GM18951 (cell line): ENCODE measurements around the gene SIRT2.

Experiments
- POLR2A ChIP-seq: IDR thresholded peaks from 4 replicates; pipeline ENCODE4 v1.6.1; 2011; ENCODE audit warnings: mild to moderate bottlenecking; ENCODE audit not compliant: insufficient read length, insufficient read depth; ENCODE audit errors: extremely low read depth
- in situ Hi-C: fragments of 300-500 bp; cut with MboI; formaldehyde crosslinking; loops from one replicate; pipeline ENCODE4 v1.12.0; 2022; ENCODE audit warnings: low sequenced_read_pairs, mixed read lengths, inconsistent platforms; ENCODE audit not compliant: unreplicated experiment

Gene SIRT2

DNA sequence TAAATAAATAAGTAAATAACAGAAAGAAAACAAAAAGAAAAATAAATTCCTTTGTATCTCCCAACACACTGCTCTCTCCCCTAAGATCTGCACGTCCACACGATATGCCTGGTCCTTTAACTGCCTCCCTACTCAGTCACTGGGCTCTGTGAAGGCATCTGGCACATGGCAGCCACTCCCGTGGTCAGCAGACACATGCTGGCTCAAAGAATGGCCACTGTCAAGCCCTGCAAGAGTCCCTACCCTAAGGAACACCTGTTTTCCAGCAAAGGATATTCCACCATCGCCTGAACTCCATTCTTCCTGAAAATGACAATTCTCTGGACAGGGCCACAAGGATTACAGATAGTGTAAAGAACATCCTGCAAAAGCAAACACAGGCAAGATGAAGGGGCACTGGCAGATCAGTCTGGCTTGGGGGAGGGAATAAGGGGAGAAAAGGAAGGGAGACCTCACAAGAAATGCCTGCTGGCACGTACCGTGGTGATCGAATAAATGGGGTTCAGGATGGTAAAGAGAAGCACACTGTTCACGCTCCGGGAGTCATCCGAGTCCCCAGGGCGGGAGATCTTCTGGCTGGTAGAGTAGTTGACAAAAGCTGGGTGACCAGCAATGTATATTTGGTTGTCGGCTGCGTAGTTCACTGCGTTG, 53.9 kb downstream of the SIRT2 start:
- no peak for TF ChIP-seq POLR2A
- in situ Hi-C loops: no loop called here

GRCh38 chr19:38844093-38844686, 55.2 kb downstream of the SIRT2 start:
- in situ Hi-C loops: no loop called here
- no peak for TF ChIP-seq POLR2A

GRCh38 chr19:38843175-38843758, 56.2 kb downstream of the SIRT2 start:
- in situ Hi-C loops: no loop called here
- TF ChIP-seq POLR2A: peak; percentile 17

DNA sequence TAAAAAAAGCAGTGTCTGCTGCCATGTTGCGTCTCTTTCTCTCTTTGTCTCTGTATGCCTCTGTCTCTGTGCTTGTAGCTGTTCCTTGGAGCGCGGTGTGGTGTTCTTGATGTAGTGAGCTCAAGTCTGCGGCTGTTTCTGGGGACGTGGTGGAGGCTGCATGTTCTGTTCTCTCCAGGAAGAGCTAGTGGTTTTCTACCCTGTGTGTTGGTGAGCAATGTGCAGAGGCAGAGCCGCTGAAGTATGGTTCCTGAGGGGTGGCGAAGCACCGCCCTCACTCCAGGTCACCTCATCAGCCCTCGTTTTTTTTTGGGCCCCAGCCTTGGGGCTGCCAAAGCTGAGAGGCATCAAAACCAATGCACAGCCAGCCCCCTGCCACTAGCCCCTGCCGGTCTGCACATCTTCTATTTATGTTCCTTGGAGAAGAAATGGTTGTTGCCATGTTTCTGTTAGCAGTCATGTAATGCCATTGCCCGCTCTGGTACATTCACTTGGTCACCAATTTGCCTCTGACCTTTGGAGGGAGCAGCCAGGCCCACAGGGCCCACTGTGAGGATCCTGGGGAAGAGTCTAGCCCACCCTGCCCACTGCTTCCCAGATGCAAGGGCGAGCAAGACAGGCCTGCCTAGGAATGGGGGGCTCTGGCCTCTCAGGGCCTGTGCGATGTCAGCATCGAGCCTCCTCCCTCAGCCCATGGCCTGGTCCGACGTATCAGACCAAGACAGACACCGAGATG, 56.8 kb downstream of the SIRT2 start:
- in situ Hi-C loops: no loop called here
- TF ChIP-seq POLR2A: no peak

GRCh38 chr19:38841787-38842438, 57.5 kb downstream of the SIRT2 start:
- in situ Hi-C loops: no loop called here
- peak; percentile 24 for TF ChIP-seq POLR2A

DNA sequence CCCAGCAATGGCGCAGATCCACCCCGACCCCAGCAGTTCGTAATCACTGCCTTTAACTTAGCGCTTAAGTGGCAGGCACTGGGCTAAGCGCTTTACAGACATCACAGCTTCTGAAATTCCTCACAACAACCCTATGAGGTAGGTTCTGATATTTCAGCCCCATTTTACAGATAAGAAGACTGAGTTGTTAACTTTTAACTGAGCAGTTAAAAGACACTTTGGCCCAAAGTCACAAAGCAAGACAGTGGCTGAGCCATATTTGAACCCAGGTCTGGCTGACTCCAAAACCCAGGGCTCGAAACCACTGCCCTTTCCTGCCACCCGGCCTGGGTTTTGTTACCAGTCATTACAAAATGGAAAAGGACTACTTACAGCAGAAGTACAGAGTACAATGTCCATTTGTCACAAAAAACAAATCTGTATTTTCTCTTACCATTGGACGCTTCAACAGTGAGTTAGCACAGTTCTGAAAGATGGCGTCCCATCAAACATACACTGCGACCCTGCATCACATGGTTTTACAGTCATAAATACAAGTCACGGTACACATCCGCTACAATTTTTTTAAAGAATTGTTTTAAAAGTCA, 58.1 kb downstream of the SIRT2 start:
- in situ Hi-C loops: no loop called here
- no peak for TF ChIP-seq POLR2A

- in situ Hi-C loops: no loop called here
- TF ChIP-seq POLR2A: no peak
Observed at GRCh38 chr19:38840583-38840968, 58.8 kb downstream of the SIRT2 start.

GRCh38 chr19:38839816-38840582, 59.4 kb downstream of the SIRT2 start:
- in situ Hi-C loops: no loop called here
- TF ChIP-seq POLR2A: no peak

DNA sequence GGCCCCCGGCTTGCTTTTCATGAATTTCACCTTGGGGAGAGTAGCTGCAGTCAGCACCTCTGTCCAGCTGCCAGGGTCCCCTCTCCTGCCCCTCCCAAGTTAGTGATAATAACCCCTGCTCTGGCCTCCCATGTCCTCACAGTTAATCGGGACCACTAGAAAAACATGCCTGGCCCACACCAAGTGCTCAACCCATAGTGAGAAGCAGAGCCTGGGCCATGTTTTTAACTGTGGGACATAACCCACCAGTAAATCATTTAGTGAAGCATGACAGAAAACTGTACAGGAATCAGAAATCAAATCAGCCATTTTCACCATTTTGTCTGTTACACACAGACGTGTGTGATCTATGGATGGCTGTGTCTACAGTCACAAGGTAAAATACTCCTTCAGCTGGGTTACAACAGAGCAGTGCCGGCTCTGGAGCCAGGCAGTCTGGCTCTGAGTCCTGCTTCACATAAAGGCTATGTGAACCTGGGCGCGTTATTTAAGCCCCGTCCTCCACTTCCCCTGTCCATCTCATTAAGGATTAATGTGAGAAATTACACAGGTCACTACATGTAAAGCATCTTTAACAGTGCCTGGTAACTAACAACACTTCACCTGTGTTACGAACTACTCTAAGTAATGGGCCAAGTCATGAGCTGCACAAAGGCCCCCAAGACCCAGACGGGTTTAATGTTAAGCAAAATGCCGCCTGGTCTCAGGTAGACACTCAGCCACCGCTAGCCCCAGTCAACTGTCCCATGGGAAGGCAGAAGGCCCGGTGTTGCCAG, 60.2 kb downstream of the SIRT2 start:
- in situ Hi-C loops: no loop called here
- no peak for TF ChIP-seq POLR2A

GRCh38 chr19:38838208-38838985, 61.0 kb downstream of the SIRT2 start:
- no peak for TF ChIP-seq POLR2A
- in situ Hi-C loops: no loop called here

DNA sequence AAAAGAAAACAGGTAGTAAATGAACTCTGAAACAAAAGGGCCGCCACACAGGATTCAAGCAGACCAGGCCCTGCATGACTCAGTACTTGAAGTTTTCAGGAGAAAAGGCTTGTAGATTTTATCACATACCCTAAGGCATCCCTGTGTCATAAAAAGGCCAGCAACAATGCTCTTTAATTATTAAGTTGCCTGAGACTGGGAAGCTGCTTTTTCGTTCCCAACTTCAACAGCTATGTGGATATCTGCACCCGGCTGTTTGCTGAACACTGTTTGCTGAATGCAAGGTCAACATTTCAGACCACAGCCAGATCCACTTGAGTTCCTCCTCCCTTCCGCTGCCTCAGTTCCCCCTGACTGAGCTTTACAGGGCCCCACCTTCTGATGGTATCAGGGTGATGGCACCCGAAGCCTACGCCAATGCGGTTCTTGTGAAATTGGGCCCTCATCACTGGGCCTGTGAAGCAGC, 61.7 kb downstream of the SIRT2 start:
- no peak for TF ChIP-seq POLR2A
- in situ Hi-C loops: no loop called here

DNA sequence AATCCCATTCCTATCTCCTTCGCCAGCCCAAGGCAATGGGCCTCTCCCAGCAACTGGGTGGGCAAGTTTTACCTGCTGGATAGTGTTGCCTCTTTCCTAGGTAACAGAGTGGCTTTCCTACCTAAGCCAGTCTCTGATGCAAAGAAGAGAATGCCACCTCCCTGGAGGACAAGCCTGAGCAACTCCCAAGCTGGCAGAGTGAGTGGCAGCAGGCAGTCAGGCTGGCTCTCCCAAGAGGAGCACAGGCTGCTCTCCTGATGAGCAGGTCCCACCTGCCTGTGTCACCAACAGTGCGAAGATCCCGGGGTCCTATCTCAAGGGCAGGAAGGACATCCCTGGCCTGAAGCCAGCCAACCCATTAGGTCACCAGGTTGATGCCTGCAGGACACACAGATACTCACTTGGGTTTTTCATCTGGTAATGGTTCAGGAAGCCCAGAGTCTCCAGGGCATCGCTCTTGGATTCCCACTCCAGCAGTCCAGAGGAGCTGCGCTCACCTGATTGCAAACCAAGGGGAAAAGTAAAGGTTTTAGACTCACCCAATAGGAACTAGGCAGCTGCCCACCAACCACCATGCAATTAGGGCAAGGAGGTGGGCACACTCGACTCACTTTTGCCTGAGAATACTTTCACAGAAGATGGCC, 62.3 kb downstream of the SIRT2 start:
- TF ChIP-seq POLR2A: no peak
- in situ Hi-C loops: no loop called here
